ENCODE measurements around the gene FRMD3.

The FRMD3 gene

GRCh38 chr9:83236029-83236696 is 302.0 kb downstream of the FRMD3 start:
- DNase-seq (ENCODE audit: low read depth, low spot score) = no peak

GRCh38 chr9:83235526-83235925 is 302.7 kb downstream of the FRMD3 start:
- DNase-seq (ENCODE audit: low read depth, low spot score) = no peak

GRCh38 chr9:83234541-83234940 is 303.7 kb downstream of the FRMD3 start:
- no peak for DNase-seq (ENCODE audit: low read depth, low spot score)

- no peak for DNase-seq (ENCODE audit: low read depth, low spot score)
Observed at GRCh38 chr9:83233647-83234046, 304.6 kb downstream of the FRMD3 start.

- DNase-seq (ENCODE audit: low read depth, low spot score) = no peak
Observed at GRCh38 chr9:83231039-83231438, 307.2 kb downstream of the FRMD3 start.

GRCh38 chr9:83220730-83221129 is 317.5 kb downstream of the FRMD3 start:
- DNase-seq (ENCODE audit: low read depth, low spot score) = no peak

GRCh38 chr9:83219924-83220438 is 318.2 kb downstream of the FRMD3 start:
- no peak for DNase-seq (ENCODE audit: low read depth, low spot score)

GRCh38 chr9:83219154-83219923 is 318.9 kb downstream of the FRMD3 start:
- no peak for DNase-seq (ENCODE audit: low read depth, low spot score)

- DNase-seq (ENCODE audit: low read depth, low spot score) = no peak
Observed at GRCh38 chr9:83218411-83219090, 319.6 kb downstream of the FRMD3 start.

- DNase-seq (ENCODE audit: low read depth, low spot score) = no peak
Observed at GRCh38 chr9:83209188-83209731, 328.9 kb downstream of the FRMD3 start.

- no peak for DNase-seq (ENCODE audit: low read depth, low spot score)
Observed at GRCh38 chr9:83208065-83208850, 329.9 kb downstream of the FRMD3 start.

GRCh38 chr9:83204047-83204446 is 334.2 kb downstream of the FRMD3 start:
- no peak for DNase-seq (ENCODE audit: low read depth, low spot score)

- DNase-seq (ENCODE audit: low read depth, low spot score) = no peak
Observed at GRCh38 chr9:83200531-83200930, 337.7 kb downstream of the FRMD3 start.

GRCh38 chr9:83199832-83200231 is 338.4 kb downstream of the FRMD3 start:
- DNase-seq (ENCODE audit: low read depth, low spot score) = no peak

GRCh38 chr9:83199240-83199639 is 339.0 kb downstream of the FRMD3 start:
- DNase-seq (ENCODE audit: low read depth, low spot score) = no peak

GRCh38 chr9:83198371-83198770 is 339.8 kb downstream of the FRMD3 start:
- no peak for DNase-seq (ENCODE audit: low read depth, low spot score)

- DNase-seq (ENCODE audit: low read depth, low spot score) = no peak
Observed at GRCh38 chr9:83197591-83197990, 340.6 kb downstream of the FRMD3 start.

- DNase-seq (ENCODE audit: low read depth, low spot score) = no peak
Observed at GRCh38 chr9:83196946-83197345, 341.3 kb downstream of the FRMD3 start.
